Forelimb muscle (tissue), 1 donor: ENCODE results near the gene CPT1A. TPM values are rescaled to one million over a fixed set of nuclear protein-coding genes. Genes with fewer than 3 reads are reported as not detected.

Source experiments
- DNase-seq: peaks from one replicate; pipeline ENCODE4 v3.0.0-alpha.2; 2013; ENCODE audit warnings: low read depth
- polyA plus RNA-seq: library from polyadenylated mRNA; unstranded; fragments of 120-200 nt; gene quantifications from one replicate; pipeline ENCODE4 v1.2.1, GENCODE V29; 2013; ENCODE audit not compliant: insufficient read length

The CPT1A gene
- polyA plus RNA-seq, 1 donor: 9.7 TPM

GRCh38 chr11:68831124-68831523, 10.6 kb downstream of the CPT1A start:
- no peak for DNase-seq

GRCh38 chr11:68829581-68829980, 12.1 kb downstream of the CPT1A start:
- no peak for DNase-seq

- DNase-seq: no peak
Measured at GRCh38 chr11:68828957-68829356, 12.8 kb downstream of the CPT1A start.

GRCh38 chr11:68828155-68828931, 13.4 kb downstream of the CPT1A start:
- no peak for DNase-seq

GRCh38 chr11:68827733-68828132, 14.0 kb downstream of the CPT1A start:
- no peak for DNase-seq

GRCh38 chr11:68826726-68827125, 15.0 kb downstream of the CPT1A start:
- no peak for DNase-seq

- no peak for DNase-seq
Measured at GRCh38 chr11:68825571-68825970, 16.1 kb downstream of the CPT1A start.

- DNase-seq: no peak
Measured at GRCh38 chr11:68822546-68822945, 19.2 kb downstream of the CPT1A start.

- no peak for DNase-seq
Measured at GRCh38 chr11:68821670-68822069, 20.0 kb downstream of the CPT1A start.

- DNase-seq: no peak
Measured at GRCh38 chr11:68819362-68819761, 22.4 kb downstream of the CPT1A start.

- no peak for DNase-seq
Measured at GRCh38 chr11:68818181-68818580, 23.5 kb downstream of the CPT1A start.

- no peak for DNase-seq
Measured at GRCh38 chr11:68817554-68817953, 24.2 kb downstream of the CPT1A start.

GRCh38 chr11:68816917-68817419, 24.7 kb downstream of the CPT1A start:
- no peak for DNase-seq

GRCh38 chr11:68816251-68816776, 25.4 kb downstream of the CPT1A start:
- DNase-seq: no peak

GRCh38 chr11:68813773-68814172, 27.9 kb downstream of the CPT1A start:
- no peak for DNase-seq

GRCh38 chr11:68812526-68812925, 29.2 kb downstream of the CPT1A start:
- DNase-seq: no peak

- no peak for DNase-seq
Measured at GRCh38 chr11:68810164-68810563, 31.6 kb downstream of the CPT1A start.

- no peak for DNase-seq
Measured at GRCh38 chr11:68809506-68809905, 32.2 kb downstream of the CPT1A start.

- DNase-seq: no peak
Measured at GRCh38 chr11:68808787-68809186, 32.9 kb downstream of the CPT1A start.

- DNase-seq: no peak
Measured at GRCh38 chr11:68806931-68807844, 34.5 kb downstream of the CPT1A start.

- no peak for DNase-seq
Measured at GRCh38 chr11:68804786-68805185, 36.9 kb downstream of the CPT1A start.

GRCh38 chr11:68803766-68804165, 38.0 kb downstream of the CPT1A start:
- no peak for DNase-seq
